ENCODE data around the gene ARF3. TPM values are rescaled to one million over a fixed set of nuclear protein-coding genes. Genes with fewer than 3 reads are reported as not detected.
A peak's percentile ranks its signal among the peaks of the same experiment; 100 is the strongest.

The ARF3 gene
- total RNA-seq, 1 experiment from 2014 or later = 263 TPM

DNA sequence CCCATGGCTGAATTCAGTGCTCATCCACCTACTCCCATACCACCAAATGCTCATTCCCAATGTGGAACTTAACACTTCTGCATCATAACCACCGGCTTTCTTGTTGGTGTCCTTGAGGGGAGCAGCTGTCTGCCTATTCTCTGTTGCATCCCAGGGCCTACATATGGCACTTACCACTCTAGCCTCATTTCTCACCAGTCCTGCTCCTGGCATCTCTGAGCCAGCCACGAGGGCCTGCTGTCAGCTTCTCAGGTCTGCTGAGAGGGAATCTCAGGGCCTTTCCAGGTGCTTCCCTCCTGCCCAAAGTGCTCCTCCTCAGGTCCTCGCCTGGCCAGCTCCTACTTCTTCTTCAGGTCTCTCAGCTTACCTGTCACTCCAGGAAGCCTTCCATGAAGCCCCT lies 67.6 kb downstream of the ARF3 start:
- H3K79me1 ChIP-seq (ENCODE audit: insufficient read depth, low read depth, low read length, poor library complexity, severe bottlenecking) = no peaks in the 10 kb centered on the region
- H2AFZ ChIP-seq (ENCODE audit: low read length) = no peak overlapping the region

More for the DNA sequence above, 67.6 kb downstream of the ARF3 start:
- no peaks in the 10 kb centered on the region for H3K27me3 ChIP-seq (ENCODE audit: insufficient read depth, low read length)
- no peak overlapping the region for H3K9ac ChIP-seq (ENCODE audit: extremely low read depth, insufficient read length, low read length)
- no peaks in the 10 kb centered on the region for H3K4me1 ChIP-seq (ENCODE audit: insufficient read depth, low read length)
- no peak overlapping the region for H2BK5ac ChIP-seq (ENCODE audit: insufficient read length, low read length)
- H4K8ac ChIP-seq (replicated peaks; ENCODE audit: insufficient read length, low read depth, low read length) = no peak overlapping the region
- no peak overlapping the region for H2BK120ac ChIP-seq (ENCODE audit: low read depth, low read length, poor library complexity, severe bottlenecking)
- H3K9me3 ChIP-seq (ENCODE audit: control insufficient read depth, low read depth, low read length) = no peaks in the 10 kb centered on the region
- no peak overlapping the region for H3K4ac ChIP-seq (ENCODE audit: low read depth, low read length)
- no peak overlapping the region for H2AK5ac ChIP-seq (ENCODE audit: insufficient read length, low read length)
- Mint-ChIP-seq H3K9me3 (no peaks in the 10 kb centered on the region; a peak in 1 of 5 replicates), H3K27ac (peak overlapping the region in 1 of 3 experiments; percentile 49; a peak in 1 of 7 replicates), H3K4me3 (peak overlapping the region in 1 of 2 experiments; percentile 53; a peak in 2 of 5 replicates), H3K36me3 (ENCODE audit: insufficient read depth in 1 of 3, low read depth in 3 of 3) (no peaks in the 10 kb centered on the region), H3K27me3 (ENCODE audit: low read depth) (peaks cover 26% of the 10 kb centered on the region), H3K4me1 (peaks cover 8 to 13% of the 10 kb centered on the region in 2 experiments)
- H3K79me2 ChIP-seq (ENCODE audit: insufficient read depth, low read length) = no peaks in the 10 kb centered on the region
- H3K23me2 ChIP-seq (ENCODE audit: insufficient read length, low read depth, low read length, poor library complexity, severe bottlenecking) = no peaks in the 10 kb centered on the region
- WGBS (ENCODE audit: extremely low coverage, insufficient read length, low lambda C conversion rate) = no CpG with 5 or more reads among the region's 3 CpGs
- H2BK20ac ChIP-seq (ENCODE audit: low read depth, low read length, poor library complexity, severe bottlenecking) = no peak overlapping the region
- no peaks in the 10 kb centered on the region for H4K20me1 ChIP-seq (ENCODE audit: control insufficient read depth, insufficient read depth, insufficient read length)
- no peak overlapping the region for H3K56ac ChIP-seq (ENCODE audit: insufficient read length, low read depth, low read length)
- no peak overlapping the region for H3K18ac ChIP-seq (ENCODE audit: insufficient read length, low read depth, low read length)
- H3K4me2 ChIP-seq (ENCODE audit: insufficient read depth, insufficient read length, low read length) = no peak overlapping the region
- H3K27ac ChIP-seq (ENCODE audit: insufficient read length, low read depth, low read length) = no peak overlapping the region
- no peak overlapping the region for H4K91ac ChIP-seq (ENCODE audit: insufficient read length, low read depth, low read length)
- no peak overlapping the region for H3T11ph ChIP-seq (ENCODE audit: low read length)
- TF ChIP-seq, protein P1, sequence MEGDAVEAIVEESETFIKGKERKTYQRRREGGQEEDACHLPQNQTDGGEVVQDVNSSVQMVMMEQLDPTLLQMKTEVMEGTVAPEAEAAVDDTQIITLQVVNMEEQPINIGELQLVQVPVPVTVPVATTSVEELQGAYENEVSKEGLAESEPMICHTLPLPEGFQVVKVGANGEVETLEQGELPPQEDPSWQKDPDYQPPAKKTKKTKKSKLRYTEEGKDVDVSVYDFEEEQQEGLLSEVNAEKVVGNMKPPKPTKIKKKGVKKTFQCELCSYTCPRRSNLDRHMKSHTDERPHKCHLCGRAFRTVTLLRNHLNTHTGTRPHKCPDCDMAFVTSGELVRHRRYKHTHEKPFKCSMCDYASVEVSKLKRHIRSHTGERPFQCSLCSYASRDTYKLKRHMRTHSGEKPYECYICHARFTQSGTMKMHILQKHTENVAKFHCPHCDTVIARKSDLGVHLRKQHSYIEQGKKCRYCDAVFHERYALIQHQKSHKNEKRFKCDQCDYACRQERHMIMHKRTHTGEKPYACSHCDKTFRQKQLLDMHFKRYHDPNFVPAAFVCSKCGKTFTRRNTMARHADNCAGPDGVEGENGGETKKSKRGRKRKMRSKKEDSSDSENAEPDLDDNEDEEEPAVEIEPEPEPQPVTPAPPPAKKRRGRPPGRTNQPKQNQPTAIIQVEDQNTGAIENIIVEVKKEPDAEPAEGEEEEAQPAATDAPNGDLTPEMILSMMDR (conservative IDR thresholded peaks at IDR 0.05) = no peak
- no peak for DNase-seq
- no peak overlapping the region for H3K23ac ChIP-seq (ENCODE audit: insufficient read length, low read depth, low read length)
- no peak overlapping the region for H4K5ac ChIP-seq (ENCODE audit: insufficient read length, low read depth, low read length)
- H2BK15ac ChIP-seq (ENCODE audit: low read depth, low read length) = no peak overlapping the region
- no peak overlapping the region for H3K14ac ChIP-seq (ENCODE audit: insufficient read depth, low read length)
- no peak overlapping the region for H2BK12ac ChIP-seq (ENCODE audit: insufficient read length, low read depth, low read length)

Other genes starting within 250 kb of the ARF3 start
- 49.4 and 53.1 TPM in 2 replicates for gene CCNT1, start 240.8 kb downstream of the ARF3 start, total RNA-seq (2021)
- 30.2 and 31.1 TPM in 2 replicates for gene ADCY6, start 168.4 kb downstream of the ARF3 start, total RNA-seq (2021)
- 34.9 and 35.1 TPM in 2 replicates for gene CACNB3, start 139.0 kb downstream of the ARF3 start, total RNA-seq (2021)
- gene DDX23, start 105.3 kb downstream of the ARF3 start, total RNA-seq (2021) = 98.1 and 104 TPM in 2 replicates
- 9.5 and 9.7 TPM in 2 replicates for gene RND1, start 91.6 kb downstream of the ARF3 start, total RNA-seq (2021)
- gene FKBP11, start 32.0 kb downstream of the ARF3 start, total RNA-seq (2021) = 40.8 and 43.6 TPM in 2 replicates
- gene WNT10B, start 14.2 kb upstream of the ARF3 start, total RNA-seq (2021) = 0.37 and 0.53 TPM in 2 replicates
- not detected in 2 replicates for gene WNT1, start 20.8 kb upstream of the ARF3 start, total RNA-seq (2021)
- gene DDN, start 41.9 kb upstream of the ARF3 start, total RNA-seq (2021) = 0.35 and 0.39 TPM in 2 replicates
- gene PRKAG1, start 61.3 kb upstream of the ARF3 start, total RNA-seq (2021) = 34.8 and 36.7 TPM in 2 replicates
- gene KMT2D, start 103.3 kb upstream of the ARF3 start, total RNA-seq (2021) = 83.9 and 93.7 TPM in 2 replicates
- gene RHEBL1, start 112.5 kb upstream of the ARF3 start, total RNA-seq (2021) = 4.0 and 4.1 TPM in 2 replicates
- 0.13 and 0.20 TPM in 2 replicates for gene DHH, start 137.3 kb upstream of the ARF3 start, total RNA-seq (2021)
- 50.4 and 55.1 TPM in 2 replicates for gene LMBR1L, start 153.4 kb upstream of the ARF3 start, total RNA-seq (2021)
- 2,063 and 2,102 TPM in 2 replicates for gene TUBA1B, start 173.9 kb upstream of the ARF3 start, total RNA-seq (2021)
- gene TUBA1A, start 231.6 kb upstream of the ARF3 start, total RNA-seq (2021) = 148 and 149 TPM in 2 replicates